SK-N-DZ (cell line): ENCODE measurements around the gene METRNL. TPM values are rescaled to one million over a fixed set of nuclear protein-coding genes. Genes with fewer than 3 reads are reported as not detected.
"Not testable (repeated sequence)": the region's sequence is repeated elsewhere in the genome, so short reads cannot be mapped to it uniquely, and the experiment has no call there.

Experiments
- DNase-seq: peaks from one replicate; pipeline ENCODE4 v3.0.0-alpha.2; 2015; ENCODE audit warnings: low spot score
- polyA plus RNA-seq, 2 experiments: library from polyadenylated mRNA; depleted of rRNA; stranded (reverse); fragments of >200 nt; gene quantifications; 2 replicates each; pipeline ENCODE4 v1.2.3, GENCODE V29; 2014

The METRNL gene
- 6.8 and 13.6 TPM in 2 replicates for polyA plus RNA-seq (2014; cell fraction: cytosol; rRNA removed)
- 4.5 and 6.9 TPM in 2 replicates for polyA plus RNA-seq (2014; cell fraction: nucleus; rRNA removed)

DNA sequence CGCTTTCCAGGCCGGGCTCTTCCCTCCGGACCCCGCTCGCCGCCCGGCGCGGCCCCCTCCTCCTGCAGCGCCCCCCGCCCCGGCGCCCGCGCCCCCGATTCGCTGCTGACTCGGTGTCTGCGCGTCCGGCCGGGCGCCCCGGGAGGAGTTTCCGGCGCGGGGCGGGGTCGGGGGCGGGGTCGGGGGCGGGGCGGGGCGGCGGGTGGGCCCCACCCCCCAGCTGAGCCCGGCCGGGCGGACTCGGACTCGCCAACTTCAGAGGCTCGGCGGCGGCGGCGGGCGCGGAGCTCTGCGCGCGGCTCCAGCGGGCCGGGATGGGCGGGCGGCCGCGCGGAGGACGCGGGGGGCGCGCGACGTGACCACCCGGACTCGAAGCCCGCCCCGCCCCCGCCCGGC is at the start of gene METRNL:
METRNL (plus strand) TSS at position 258 of the 396 bp plus-strand sequence. CDS start 207 bp downstream, outside the sequence.
- DNase-seq, result no peak

DNA sequence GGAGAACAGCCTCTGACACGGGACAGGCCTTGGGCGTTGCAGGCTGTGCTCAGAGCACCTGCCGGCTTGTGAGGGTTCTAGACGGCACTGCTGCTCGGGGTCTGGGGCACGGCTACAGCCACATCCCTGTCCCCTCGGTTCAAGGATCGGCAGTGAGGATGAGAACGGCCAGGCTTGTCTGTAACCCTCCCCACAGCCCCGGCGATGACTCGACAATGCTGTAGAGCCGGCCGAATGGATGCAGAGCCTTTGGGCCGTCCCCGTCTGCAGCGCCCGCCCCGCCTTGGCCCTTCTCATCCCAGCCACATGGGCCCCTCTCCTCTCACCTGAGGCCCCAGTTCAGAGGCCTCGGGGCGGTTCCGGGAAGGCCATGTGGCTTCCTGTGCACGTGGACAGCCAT is 49.0 kb upstream of the METRNL start:
- DNase-seq, result no peak

- DNase-seq, result no peak
Measured at GRCh38 chr17:83031321-83031945, 48.0 kb upstream of the METRNL start.

GRCh38 chr17:83031946-83032451 is 47.4 kb upstream of the METRNL start:
- not testable (repeated sequence) for DNase-seq

GRCh38 chr17:83032781-83033180 is 46.6 kb upstream of the METRNL start:
- no peak for DNase-seq

- DNase-seq, result no peak
Measured at GRCh38 chr17:83034525-83034924, 44.9 kb upstream of the METRNL start.

DNA sequence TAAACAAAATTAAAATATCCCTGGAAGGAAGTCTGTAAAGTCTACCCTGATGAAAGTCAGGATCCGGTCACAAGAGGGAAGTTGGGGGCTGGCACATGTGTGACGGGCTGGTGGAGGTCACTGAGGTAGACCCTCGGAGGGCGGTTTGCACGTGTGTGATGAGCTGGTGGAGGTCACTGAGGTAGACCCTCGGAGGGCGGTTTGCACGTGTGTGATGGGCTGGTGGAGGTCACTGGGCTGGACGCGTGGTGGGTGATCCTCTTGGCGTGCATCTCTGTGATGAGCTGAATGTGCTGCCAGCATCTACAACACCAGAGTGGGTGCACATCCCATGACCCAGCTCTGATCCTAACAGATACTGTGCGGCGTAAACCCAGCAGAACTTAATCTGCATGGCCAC is 43.7 kb upstream of the METRNL start:
- no peak for DNase-seq

DNA sequence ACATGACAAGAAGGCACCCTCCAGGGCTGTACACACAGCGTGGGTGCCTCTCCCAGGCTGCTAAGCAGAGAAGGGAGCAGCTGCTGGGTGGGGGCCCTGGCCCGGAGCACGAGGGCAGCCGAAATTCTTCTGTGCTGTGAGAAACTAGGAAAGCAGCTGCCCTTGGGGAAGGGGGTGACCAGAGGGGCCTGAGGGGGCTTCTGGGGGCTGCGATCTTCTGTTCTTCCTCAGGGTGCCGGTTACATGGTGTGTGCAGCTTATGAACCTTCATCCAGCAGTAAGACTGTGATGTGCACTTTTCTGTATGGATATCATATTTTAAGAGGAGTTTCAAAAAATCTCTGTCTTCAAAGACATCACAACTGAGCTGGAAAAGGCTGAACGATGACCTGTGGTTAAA is 43.2 kb upstream of the METRNL start:
- DNase-seq, result no peak

- no peak for DNase-seq
Measured at GRCh38 chr17:83036666-83037065, 42.7 kb upstream of the METRNL start.

- no peak for DNase-seq
Measured at GRCh38 chr17:83037084-83037873, 42.1 kb upstream of the METRNL start.

DNA sequence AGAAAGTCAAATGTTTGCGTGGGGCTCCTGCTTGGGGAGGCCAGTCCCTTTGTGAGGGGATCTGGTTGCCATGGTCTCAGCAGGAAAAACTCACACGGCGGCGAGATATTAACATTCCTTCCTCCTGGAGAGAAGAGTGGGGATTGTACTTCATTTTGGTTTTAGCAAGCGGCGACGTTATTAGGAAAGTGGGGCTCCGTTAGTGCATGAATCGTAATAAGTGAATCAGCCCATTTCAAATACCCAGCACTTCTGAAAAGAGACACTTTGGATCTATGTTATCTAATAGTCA is 41.6 kb upstream of the METRNL start:
- no peak for DNase-seq

- DNase-seq, result not testable (repeated sequence)
Measured at GRCh38 chr17:83038983-83039382, 40.4 kb upstream of the METRNL start.

- no peak for DNase-seq
Measured at GRCh38 chr17:83041305-83041704, 38.1 kb upstream of the METRNL start.

GRCh38 chr17:83042522-83043158 is 36.8 kb upstream of the METRNL start:
- no peak for DNase-seq

GRCh38 chr17:83044479-83044878 is 34.9 kb upstream of the METRNL start:
- DNase-seq, result not testable (repeated sequence)

- DNase-seq, result no peak
Measured at GRCh38 chr17:83046448-83047181, 32.8 kb upstream of the METRNL start.

- no peak for DNase-seq
Measured at GRCh38 chr17:83047182-83047478, 32.3 kb upstream of the METRNL start.

DNA sequence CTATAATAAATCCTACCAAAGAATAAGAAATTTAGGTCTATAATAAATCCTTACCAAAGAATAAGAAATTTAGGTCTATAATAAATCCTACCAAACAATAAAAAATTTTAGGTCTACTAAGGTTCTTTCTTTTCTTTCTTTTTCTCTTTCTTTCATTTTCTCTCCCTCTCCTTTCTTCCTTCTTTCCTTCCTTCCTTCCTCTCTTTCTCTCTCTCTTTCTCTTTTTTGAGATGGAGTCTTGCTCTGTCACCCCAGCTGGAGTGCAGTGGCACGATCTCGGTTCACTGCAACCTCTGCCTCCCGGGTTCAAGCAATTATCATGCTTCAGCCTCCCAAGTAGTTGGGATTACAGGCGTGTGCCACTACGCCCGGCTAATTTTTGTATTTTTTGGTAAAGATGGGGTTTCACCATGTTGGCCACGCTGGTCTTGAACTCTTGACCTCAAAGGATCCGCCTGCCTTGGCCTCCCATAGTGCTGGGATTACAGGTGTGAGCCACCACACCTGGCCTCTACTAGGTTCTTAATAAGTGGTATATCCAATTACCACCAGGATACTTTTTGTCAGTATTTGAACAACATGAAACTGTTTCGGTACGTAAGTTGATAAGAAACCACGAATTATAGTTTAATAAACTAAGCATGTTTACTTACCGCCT is 31.5 kb upstream of the METRNL start:
- not testable (repeated sequence) for DNase-seq

DNA sequence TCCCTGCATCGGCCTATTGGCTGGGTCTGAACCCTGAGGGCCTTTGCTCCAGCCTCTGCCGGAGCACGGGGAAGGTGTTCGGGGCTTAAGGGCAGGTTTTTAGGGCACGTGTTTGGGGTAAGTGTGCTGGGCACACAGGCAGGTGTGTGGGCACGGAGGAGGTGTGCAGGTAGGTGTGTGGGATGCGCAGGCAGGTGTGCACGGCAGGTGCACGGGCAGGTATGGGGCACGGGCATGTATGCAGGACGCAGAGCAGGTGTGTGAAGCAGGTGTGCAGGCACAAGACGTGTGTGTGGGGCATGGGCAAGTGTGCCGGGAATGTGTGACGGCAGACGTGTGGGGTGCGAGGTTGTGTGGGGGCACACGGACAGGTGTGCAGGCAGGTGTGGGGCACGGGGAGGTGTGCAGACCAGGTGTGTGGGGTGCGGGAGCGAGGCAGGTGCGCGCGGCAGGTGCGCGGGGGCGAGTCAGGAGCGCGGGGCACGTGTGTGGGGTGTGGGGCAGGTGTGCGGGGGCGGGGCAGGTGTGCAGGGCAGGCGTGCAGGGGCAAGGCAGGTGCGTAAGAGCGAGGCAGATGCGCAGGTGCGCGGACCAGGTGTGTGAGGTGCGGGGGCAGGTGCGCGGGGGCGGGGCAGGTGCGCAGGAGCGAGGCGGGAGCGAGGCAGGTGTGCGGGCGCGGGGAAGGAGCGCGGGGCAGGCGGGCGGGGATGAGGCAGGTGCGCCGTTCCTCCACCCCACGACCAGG is 28.6 kb upstream of the METRNL start:
- DNase-seq, result no peak

DNA sequence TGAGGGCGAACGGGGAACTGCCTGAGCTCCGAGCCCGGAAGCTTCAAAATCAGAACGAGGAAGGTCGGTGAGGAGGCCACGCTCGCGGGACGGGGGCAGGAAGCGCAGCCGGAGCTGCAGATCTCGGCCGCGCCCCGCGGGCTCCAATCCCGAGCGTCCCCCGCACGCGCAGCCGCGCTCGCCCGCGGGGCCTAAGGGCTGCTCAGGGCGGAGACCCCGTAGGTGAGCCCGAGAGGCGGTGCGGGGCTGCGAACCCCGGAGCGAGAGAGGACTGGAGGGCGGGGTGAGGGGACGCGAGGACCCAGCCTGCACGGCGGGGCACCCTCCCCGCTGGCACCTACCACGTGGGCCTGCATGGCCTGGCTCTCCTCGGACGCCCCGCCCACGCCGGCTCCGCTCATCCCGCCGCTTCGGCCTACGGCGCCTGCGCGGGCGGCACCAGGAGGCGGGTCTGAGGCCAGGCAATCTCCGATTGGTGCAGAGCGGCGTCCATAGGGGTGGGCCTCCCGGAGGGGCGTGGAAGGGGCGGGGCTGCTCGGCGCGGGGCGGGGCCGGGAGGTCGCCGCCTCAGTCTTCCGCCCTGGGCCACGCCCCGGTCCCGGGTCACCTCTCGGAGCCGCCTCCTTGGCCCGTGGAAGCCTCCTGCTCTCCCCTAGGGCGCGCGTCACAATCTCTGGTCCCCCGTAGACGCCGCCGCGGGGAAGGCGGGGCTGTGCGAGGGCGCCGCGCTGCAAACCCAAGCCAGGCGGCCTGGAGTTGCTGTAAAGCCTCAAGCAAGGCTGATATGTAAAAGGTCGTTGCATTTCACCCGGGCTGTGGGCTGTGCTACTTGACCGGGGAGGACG is 27.8 kb upstream of the METRNL start:
- peak; percentile 98 for DNase-seq
